Activated gamma-delta T cell (primary cell): ENCODE results near the gene TM7SF2.

ENCODE experiments used
- DNase-seq: peaks from one replicate; lab custom pipeline; 2025; lab: John Stamatoyannopoulos, UW
- total RNA-seq, 2 donors: gene quantifications; one replicate each; lab custom pipeline; 2026; lab: John Stamatoyannopoulos, UW

Gene TM7SF2
- 21.2 to 25.8 reads per million in 2 donors for total RNA-seq

GRCh38 chr11:65111744-65112545 is at the start of gene TM7SF2:
Gene TM7SF2 (plus strand): TSS chr11:65111872. CDS start chr11:65112016, 144 bp downstream.
- peak; percentile 82 for DNase-seq

GRCh38 chr11:65063532-65063931 is 48.1 kb upstream of the TM7SF2 start:
- no peak for DNase-seq

- no peak for DNase-seq
Measured at GRCh38 chr11:65064847-65065240, 46.8 kb upstream of the TM7SF2 start.

GRCh38 chr11:65065851-65066250 is 45.8 kb upstream of the TM7SF2 start:
- DNase-seq = no peak

- no peak for DNase-seq
Measured at GRCh38 chr11:65066315-65066714, 45.4 kb upstream of the TM7SF2 start.

GRCh38 chr11:65066805-65067291 is 44.8 kb upstream of the TM7SF2 start:
- DNase-seq = no peak

- no peak for DNase-seq
Measured at GRCh38 chr11:65067446-65067845, 44.2 kb upstream of the TM7SF2 start.

- DNase-seq = no peak
Measured at GRCh38 chr11:65069217-65069616, 42.5 kb upstream of the TM7SF2 start.

- DNase-seq = no peak
Measured at GRCh38 chr11:65071907-65072630, 39.6 kb upstream of the TM7SF2 start.

- no peak for DNase-seq
Measured at GRCh38 chr11:65072631-65072966, 39.1 kb upstream of the TM7SF2 start.

- DNase-seq = no peak
Measured at GRCh38 chr11:65077451-65077850, 34.2 kb upstream of the TM7SF2 start.

GRCh38 chr11:65078151-65078550 is 33.5 kb upstream of the TM7SF2 start:
- no peak for DNase-seq

GRCh38 chr11:65078786-65079342 is 32.8 kb upstream of the TM7SF2 start:
- no peak for DNase-seq

GRCh38 chr11:65083134-65083833 is 28.4 kb upstream of the TM7SF2 start:
- no peak for DNase-seq

- peak; percentile 86 for DNase-seq
Measured at GRCh38 chr11:65083834-65084597, 27.7 kb upstream of the TM7SF2 start, which contains the start of the genes CDCA5 and ZFPL1. Gene CDCA5 (minus strand): TSS chr11:65084040. CDS start chr11:65083978, 62 bp downstream. Gene ZFPL1 (plus strand): TSS chr11:65084222. CDS start chr11:65084699, 477 bp downstream.

GRCh38 chr11:65084598-65085375 is 26.9 kb upstream of the TM7SF2 start:
- no peak for DNase-seq

- no peak for DNase-seq
Measured at GRCh38 chr11:65085446-65085845, 26.2 kb upstream of the TM7SF2 start.

GRCh38 chr11:65086809-65087208 is 24.9 kb upstream of the TM7SF2 start:
- no peak for DNase-seq

GRCh38 chr11:65087216-65087615 is 24.5 kb upstream of the TM7SF2 start:
- DNase-seq = no peak

GRCh38 chr11:65087827-65088226 is 23.8 kb upstream of the TM7SF2 start:
- DNase-seq = no peak
